GM12891 (cell line): ENCODE data around the gene TNFAIP3.

Source experiments
- PAX5 ChIP-seq: IDR thresholded peaks from 2 replicates; pipeline ENCODE4 v1.6.1; 2011; ENCODE audit warnings: low read length, moderate library complexity, mild to moderate bottlenecking; ENCODE audit not compliant: insufficient read depth, severe bottlenecking
- POLR2A ChIP-seq: IDR thresholded peaks from 2 replicates; pipeline ENCODE4 v1.6.1; 2011; ENCODE audit warnings: low read depth, low read length, control low read depth
- POLR2AphosphoS5 ChIP-seq: IDR thresholded peaks from 2 replicates; pipeline ENCODE4 v1.6.1; 2011; ENCODE audit warnings: low read depth, low read length, control low read depth
- SPI1 ChIP-seq: IDR thresholded peaks from 2 replicates; pipeline ENCODE4 v1.6.1; 2011; ENCODE audit warnings: low read depth, low read length, control low read depth
- TAF1 ChIP-seq: IDR thresholded peaks from 2 replicates; pipeline ENCODE4 v1.6.1; 2011; ENCODE audit warnings: low read depth, low read length, control low read depth

- TF ChIP-seq POLR2A, result no peak
- TF ChIP-seq SPI1, result no peak
- no peak for TF ChIP-seq POLR2AphosphoS5
- TF ChIP-seq TAF1, result no peak
- TF ChIP-seq PAX5, result no peak
Measured at GRCh38 chr6:137849981-137850714, 16.9 kb upstream of the TNFAIP3 start.
